HG03060 (cell line): ENCODE results near the gene CALN1.

Experiments
- ATAC-seq: cut with Tn5 transposase; IDR thresholded peaks from one replicate; pipeline ENCODE4 v1.9.1; 2021; ENCODE audit warnings: low read depth, moderate number of reproducible peaks; ENCODE audit not compliant: unreplicated experiment

The CALN1 gene

DNA sequence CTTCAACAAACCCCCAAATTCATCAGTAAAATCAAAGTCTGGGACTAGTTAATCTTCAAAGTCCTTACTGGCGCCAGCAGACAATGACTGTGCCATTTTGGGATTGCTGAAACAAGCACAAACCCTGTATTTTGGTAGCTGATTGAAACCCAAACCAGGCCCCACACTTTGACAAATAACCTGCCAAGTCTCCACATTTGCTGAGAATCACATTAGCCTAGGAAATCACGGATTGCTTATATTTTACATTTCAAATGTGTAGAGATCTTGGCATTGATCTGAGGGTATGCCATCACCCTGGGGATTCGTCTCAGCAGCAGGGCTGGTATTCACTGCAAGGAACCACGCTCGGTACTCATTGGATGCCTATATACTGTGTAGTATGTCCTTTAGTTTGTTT is 501.1 kb downstream of the CALN1 start:
- ATAC-seq = no peak

DNA sequence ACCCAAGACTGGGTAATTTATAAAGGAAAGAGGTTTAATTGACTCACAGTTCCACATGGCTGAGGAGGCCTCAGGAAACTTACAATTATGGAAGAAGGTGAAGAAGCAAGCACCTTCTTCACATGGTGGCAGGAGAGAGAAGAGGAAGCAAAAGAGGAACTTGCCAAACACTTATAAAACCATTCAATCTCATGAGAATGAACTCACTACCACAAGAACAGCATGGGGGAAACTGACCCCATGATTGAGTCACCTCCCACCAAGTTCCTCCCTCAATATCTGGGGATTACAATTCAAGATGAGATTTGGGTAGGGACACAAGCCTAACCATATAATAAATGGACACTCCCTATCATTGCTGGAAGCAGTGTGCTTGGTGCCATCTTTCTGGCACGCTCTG is 506.3 kb downstream of the CALN1 start:
- ATAC-seq = no peak

DNA sequence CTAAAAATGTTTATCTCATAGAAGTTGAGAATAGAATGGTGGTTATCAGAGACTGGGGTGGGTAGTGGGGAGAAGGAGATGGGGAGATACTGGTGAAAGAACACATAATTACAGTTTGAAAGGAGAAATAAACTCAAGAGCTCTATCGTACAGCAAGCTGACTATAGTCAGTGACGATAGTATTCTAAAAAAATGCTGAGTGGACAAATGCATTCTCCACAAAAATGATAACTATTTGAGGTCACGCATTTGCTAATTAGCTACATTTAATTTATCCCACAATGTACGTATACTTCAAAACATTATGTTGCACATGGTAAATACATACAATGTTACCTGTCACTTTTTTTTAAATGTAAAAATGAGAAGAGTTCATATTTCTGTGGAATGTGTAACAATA is 507.7 kb downstream of the CALN1 start:
- ATAC-seq = no peak

DNA sequence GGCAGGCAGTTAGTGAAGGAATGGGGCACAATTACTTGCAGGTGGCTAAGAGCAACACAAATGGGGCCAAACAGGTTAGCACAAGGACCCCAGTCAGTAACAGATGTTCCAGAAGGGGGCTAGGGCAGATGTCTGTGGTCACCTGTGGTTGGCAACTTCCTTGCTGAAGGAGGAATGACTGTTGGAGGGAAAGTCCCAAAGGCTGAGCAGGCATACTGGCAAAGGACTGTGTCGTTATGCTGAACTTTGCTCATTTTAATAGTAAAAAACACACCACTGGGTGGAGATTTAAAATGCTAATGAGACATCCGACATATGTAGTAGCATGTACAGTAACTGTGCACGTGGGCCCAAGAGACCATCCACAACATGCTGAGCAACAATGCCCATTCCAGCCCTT is 511.6 kb downstream of the CALN1 start:
- no peak for ATAC-seq

DNA sequence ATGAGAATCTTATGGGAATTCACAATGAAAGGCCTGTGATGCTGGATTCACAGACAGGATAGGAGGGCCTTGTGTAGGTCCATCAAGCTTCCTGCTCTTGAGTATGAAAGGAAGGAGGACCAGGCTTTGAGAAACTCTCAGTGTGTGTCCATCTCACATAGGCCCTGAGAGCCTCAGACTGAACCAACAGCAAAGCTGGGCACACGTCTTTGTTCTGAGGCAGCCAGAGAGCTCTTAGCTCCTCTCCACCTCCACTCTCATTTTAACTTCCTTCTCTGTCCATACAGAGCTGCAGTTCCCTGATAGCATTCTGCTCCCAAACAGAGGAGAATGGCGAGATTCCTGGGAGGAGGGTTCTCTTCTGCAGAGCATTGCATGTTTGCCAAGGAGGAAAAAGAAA is 515.6 kb downstream of the CALN1 start:
- ATAC-seq = no peak

DNA sequence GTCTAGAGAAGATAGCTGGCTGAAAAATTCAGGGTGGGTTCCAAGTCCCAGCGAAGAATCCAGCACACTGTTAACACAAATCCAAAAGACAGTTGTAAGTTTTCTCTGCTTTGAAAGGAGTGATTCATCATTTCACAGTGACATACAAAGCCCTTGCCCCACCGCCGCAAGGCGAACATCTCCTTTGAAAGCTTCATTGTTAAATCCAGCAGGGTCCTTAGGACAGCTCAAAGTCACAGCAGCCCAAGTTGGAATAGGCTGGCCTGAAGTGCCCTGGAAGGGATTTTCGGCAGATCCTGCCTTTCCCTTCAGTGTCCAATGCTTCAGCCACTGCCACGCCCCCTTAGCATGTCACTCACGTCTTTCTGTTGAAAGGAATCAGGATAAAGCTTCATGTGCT is 526.1 kb downstream of the CALN1 start:
- no peak for ATAC-seq

DNA sequence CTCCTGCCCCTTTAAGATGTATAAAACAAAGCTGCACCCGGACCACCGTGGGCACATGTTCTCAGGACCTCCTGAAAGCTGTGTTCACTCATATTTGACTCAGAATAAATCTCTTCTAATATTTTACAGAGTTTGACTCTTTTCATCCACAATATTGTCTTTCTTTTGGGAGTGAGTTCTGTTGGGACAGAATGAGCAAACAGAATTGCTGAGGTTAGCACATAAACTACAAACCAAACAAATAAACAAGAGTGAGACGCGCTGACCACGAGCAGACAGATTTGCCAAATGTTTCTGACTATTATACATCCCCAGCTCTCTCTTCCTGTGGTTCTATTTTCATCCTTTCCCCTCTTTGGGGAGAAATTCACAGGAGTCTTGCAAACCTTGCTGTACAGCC is 526.7 kb downstream of the CALN1 start:
- ATAC-seq = no peak

DNA sequence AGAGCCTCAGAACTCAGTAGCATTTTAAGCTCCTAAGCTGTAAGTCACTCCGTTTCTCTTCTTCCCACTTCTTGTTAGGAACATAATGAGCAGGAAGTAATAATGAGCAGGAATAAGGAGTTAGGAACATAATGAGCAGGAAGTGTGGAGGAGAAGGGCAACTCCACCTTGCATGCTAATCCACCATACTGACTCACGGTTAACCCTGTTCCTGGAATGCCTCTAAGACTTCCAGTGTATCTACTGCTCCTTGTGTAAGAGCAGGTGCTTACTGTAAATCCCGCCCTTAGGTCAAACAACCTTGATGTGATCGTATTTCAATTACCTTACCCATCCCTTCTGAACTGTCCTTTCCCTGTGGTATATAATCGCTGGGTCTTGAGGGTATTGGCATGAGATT is 528.7 kb downstream of the CALN1 start:
- no peak for ATAC-seq

DNA sequence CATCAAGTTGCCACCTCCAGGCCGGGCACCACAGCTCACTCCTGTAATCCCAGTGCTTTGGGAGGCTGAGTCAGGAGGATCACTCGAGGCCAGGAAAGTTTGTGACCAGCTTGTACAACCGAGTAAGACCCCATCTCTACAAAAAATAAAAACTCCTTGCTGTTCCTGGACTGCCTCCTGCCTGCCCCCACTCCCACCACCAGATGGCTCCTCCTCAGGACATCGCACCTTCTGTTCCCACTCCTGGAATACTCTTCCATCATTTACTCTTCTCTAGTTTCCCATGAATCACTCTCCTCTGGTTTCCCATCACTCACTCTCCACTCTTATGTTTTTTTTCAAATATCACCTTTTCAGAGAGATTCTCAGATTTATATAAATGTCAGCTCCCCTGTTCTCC is 540.7 kb downstream of the CALN1 start:
- no peak for ATAC-seq

DNA sequence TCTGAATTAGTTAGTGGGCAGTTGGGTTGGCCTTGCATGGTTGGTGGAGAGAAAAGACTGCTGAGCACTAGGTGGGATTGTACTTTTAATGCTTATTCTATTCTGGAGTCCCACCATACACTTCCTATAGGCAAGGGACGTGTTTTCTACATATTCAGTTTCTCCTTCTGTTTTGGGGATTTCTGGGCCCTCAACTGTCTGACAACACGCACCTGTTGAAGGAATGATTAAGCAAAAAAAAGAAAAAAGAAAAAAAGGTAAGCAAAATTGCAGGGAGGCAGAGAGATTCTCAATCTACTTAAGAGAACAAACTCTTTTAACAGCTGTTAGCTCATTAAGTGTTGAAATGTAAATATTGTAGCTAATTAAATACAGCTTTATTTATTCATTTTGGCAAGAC is 541.3 kb downstream of the CALN1 start:
- ATAC-seq = no peak

DNA sequence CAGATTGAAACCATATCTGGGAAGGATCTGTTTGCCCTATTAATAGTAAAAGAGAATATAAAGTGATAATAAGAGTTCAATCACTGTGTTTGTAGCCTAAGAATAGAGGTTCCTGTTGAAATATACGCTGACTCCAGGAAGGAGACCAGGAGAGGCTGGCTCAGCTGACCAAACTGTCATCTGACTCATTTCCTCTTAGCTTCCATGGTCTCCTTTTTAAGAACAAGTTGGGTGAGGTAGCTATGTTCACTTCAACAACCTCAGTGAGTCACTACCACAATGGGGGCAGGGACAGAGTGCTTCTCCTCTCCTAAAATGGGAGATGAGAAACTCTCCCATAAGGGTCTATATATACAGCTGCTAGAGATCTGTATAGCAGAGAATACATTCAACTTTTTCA is 543.3 kb downstream of the CALN1 start:
- no peak for ATAC-seq

DNA sequence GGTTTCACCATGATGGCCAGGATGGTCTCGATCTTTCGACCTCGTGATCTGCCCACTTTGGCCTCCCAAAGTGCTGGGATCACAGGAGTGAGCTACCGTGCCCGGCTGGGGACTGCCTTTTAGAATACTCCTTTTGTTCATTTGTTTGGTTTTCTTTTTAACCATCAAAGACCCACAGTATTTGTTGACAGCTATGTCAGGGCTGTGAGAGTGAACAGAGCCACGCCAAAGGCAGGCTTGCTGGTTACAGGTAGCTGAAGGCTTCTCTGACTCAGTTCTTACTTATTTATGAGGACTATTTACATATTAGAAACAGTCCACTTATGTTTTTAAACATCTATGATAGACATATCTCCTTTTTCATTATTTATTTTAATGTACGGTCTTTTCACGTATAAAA is 544.5 kb downstream of the CALN1 start:
- ATAC-seq = no peak

DNA sequence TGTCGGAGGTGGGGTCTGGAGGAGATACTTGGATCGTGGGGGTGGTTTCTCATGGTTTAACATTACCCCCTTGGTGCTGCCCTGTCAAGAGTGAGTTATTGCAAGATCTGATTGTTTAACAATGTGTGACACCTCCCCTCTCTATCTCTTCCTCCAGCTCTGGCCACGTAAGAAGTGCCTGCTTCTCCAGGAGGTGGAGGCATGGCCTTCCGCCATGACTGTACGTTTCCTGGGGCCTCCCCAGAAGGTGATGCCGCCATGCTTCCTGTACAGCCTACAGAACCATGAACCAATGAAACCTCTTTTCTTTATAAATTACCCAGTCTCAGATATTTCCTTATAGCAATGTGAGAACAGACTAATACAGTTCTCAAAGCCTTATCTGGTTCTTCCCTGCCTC is 547.0 kb downstream of the CALN1 start:
- no peak for ATAC-seq

DNA sequence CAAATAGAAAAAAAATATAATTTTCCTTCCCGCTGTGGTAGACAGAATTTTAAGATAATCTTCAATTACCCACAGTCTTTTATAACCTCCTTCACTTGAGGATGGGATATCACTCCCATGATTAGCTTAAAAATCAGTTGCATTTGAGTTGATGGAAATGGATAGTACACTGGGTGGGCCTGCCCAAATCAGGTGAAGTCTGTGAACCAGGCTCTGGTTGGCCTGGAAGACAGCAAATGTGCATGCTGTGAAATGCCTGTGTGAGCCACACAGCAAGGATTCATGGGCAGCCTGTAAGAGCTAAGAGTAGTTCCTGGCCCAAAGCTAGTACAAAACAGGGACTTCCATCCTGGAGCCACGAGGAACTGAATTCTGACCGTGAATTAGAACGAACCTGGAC is 548.0 kb downstream of the CALN1 start:
- ATAC-seq = no peak

DNA sequence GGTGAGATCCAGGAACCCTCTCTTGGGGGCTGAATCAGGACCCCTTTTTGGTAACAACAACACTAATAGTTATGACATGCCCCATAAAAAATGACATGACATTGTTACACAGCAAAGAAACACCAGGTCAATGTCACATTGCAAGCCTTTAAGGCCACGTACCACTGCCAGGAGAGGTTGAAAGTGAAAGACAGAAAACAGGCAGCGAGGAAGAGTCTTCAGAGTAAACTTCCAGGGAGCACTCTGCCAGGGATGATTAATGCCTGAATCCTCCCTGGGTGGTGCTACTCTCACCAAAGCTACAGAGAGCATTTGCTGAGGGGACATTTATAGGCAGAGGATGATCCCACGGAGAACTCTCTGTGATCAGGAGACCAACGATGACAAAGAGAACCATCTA is 551.6 kb downstream of the CALN1 start:
- no peak for ATAC-seq

DNA sequence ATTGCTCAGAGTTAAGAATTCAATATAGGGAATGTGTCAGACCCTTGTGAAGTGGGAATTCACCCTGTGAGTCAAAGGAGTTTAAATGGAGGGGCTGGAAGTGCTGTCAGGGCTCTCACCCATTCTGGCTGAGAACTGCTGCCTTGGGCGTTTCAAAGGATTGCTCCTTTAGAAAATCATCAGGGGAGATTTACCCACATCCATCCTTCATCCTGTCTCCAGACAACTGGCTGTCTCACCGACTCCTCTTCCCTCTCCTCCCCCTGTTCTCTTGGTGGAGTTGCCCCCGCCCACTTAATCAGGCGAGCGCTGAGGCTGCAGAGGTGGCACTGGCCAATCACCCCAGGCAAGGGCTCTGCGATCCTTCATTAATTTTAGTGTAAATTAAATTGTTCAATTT is 554.8 kb downstream of the CALN1 start:
- ATAC-seq = no peak

DNA sequence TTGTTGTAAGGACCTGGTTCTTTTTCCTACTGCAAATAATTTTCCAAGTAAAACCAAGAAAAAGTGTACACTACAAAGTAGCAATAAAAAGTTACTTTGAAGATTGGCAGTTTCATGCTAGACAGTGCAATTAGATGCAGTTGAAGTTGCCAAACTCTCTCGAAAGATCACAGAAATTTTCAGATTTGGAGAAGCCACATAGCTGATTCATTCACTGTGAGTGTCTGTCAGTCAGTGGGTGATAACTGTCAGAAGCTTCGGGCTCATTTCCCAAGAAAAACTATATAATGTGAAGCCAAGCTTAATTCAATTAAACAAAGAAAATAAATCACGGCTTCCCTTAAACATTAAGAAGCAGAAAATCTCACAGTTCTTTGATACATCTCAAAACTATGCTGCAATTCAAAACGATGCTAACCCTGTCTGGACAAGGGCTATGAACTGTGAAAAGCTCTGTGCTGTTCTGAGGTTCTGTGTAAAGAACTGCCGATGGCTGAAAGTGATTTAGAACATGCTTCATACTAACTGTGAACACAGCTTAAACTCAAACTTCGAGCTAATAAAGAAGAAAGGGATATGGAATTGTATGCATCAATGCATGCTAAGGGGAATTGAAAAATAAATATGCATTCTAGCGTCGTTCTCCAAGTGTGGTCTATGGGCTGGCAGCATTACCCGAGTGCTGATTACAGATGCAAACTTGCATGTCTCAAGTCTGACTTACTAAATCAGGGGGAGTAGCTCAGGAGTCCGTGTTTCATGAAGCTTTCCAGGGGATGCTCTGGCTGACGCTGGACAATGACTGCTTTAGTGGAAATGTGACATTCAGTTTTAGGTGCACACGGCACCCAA is 557.4 kb downstream of the CALN1 start:
- no peak for ATAC-seq

DNA sequence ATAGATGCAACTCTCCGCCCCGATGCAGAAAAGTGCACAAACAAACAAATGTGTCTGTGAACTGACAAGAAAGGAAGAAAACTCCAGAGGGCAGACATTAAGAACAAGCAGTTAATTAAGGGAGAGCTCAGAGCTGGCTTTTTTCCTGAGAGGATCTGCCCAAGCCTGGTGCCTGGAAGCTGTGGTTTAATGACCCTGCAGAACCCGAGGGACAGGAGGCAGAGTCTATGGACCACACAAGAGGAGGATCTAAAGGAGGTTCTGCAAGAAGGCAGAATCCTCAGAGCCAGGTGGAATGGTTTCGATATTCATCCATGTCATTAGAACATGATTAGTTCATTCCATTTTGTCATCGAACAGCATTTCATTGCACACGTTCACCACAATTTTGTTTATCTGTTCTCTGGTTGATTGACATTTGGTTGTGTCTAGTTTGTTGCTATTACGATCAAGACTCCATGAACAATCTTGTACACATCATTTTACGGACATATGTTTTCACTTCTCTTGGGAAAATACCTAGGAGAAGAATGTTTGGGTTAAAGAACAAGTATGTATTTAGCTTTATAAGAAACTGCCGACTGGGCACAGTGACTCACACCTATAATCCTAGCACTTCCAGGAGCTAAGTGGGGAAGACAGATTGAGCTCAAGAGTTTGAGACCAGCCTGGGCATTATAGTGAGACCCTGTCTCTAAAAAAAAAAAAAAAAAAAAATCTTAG is 560.2 kb downstream of the CALN1 start:
- no peak for ATAC-seq

DNA sequence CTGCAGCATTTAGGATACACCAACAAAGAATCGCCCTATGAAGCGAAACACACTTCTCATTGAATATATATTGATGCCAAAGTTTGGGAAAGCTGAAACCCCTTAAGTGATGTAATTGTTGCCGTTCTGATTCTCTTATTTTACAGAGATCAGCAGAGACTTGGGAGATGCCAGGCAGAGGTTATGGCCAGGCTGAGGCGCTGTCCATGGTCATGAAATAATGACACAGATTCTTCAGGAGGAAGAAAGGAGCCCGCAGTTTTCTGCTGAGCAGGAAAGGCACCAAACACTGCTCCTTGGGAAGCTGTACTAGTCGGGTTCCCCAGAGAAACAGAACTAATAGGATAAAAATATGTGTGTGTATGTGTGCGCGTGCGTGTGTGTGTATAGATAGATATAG is 566.0 kb downstream of the CALN1 start:
- no peak for ATAC-seq

DNA sequence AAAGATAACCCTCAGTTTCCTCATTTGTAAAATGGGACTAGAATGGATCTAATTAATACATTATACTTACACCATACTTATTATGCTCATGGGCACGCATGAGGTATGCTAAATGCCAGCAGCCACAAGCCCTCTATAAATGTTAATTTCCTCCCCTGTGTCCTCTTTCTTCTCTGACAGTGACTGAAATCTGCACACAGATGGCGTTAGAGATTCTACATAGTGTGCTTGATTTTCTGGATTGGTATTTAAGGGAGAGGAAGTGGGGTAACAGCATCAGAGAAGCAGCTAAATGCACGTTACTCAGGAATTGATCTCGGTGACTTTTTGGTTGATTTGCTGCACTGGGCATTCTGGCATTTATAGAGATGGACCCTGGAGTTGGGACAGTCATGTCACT is 568.5 kb downstream of the CALN1 start:
- ATAC-seq = no peak

DNA sequence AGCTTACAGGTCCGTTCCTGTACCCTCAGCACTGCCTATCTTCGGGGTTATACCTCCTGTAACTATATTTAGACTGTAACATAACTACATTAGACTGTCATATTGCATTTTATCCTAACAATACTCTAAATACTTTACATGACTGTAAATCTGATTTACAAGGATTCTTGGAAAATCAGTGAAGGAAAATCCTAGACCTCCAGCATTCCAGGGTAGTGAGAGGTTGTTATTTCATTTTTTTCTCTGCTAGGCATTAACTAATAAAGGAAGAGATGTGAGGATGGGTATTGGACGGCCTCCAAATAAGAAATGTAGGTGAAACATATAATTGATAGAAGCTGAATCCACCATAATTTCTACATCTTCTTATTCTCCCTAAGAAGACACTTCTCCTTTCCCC is 569.4 kb downstream of the CALN1 start:
- ATAC-seq = no peak

DNA sequence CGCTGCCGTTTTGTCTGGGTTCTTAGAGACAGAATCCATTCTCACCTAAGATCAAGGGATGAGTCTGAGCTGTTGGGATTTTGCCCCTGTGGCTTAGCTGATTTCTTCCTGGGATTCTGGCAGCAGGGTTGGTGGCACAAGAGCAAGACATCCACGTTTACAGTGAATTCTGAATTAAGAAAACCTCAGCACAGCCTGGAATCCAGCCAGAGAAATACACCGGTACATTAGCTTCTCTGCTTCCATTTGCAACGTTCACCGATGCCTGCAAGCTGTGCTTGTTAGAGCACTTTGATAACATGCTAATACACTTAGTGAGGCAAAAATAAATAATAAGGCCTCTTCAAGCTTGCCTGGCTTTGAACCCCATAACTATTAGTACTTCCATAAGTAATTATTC is 569.8 kb downstream of the CALN1 start:
- ATAC-seq = no peak
